ENCODE data around the gene PKMYT1. TPM values are rescaled to one million over a fixed set of nuclear protein-coding genes. Genes with fewer than 3 reads are reported as not detected.

PKMYT1 gene
- total and polyA plus RNA-seq, 9 of the 15 experiments (the other 6 are each of a cell fraction or from before 2014, with no cell fraction given), result 8.7 to 201 (median 37.8) TPM

- TF ChIP-seq, protein P1, sequence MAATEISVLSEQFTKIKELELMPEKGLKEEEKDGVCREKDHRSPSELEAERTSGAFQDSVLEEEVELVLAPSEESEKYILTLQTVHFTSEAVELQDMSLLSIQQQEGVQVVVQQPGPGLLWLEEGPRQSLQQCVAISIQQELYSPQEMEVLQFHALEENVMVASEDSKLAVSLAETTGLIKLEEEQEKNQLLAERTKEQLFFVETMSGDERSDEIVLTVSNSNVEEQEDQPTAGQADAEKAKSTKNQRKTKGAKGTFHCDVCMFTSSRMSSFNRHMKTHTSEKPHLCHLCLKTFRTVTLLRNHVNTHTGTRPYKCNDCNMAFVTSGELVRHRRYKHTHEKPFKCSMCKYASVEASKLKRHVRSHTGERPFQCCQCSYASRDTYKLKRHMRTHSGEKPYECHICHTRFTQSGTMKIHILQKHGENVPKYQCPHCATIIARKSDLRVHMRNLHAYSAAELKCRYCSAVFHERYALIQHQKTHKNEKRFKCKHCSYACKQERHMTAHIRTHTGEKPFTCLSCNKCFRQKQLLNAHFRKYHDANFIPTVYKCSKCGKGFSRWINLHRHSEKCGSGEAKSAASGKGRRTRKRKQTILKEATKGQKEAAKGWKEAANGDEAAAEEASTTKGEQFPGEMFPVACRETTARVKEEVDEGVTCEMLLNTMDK (IDR thresholded peaks at IDR 0.05; ENCODE audit: borderline replicate concordance, insufficient read depth, low read depth, low read length, poor library complexity, severe bottlenecking), result peak; percentile 66
- TF ChIP-seq CBX1 (IDR thresholded peaks at IDR 0.05; ENCODE audit: low read depth) (0 out of 2 replicates have a peak, but pooled peaks have one; percentile 10), FOXM1 (IDR thresholded peaks at IDR 0.05; ENCODE audit: low read depth) (peak; percentile 27; the same call in 1 of the 2 replicates), FOXM1 (CRISPR knock-in tag; IDR thresholded peaks at IDR 0.05; ENCODE audit: low read depth) (no peak), MYC (IDR thresholded peaks at IDR 0.05; ENCODE audit: low read depth, low read length) (peak; percentile 57), MYC (CRISPR knock-in tag; IDR thresholded peaks at IDR 0.05; ENCODE audit: borderline replicate concordance, low read depth) (no peak), RBFOX2 (IDR thresholded peaks at IDR 0.05; ENCODE audit: low read depth, low read length) (peak; percentile 68), E4F1 (CRISPR knock-in tag; IDR thresholded peaks at IDR 0.05; ENCODE audit: borderline replicate concordance) (no peak), MTA3 (IDR thresholded peaks at IDR 0.05; ENCODE audit: borderline replicate concordance) (peak; percentile 59; the same call in 1 of the 2 replicates), POLR2AphosphoS5 (IDR thresholded peaks at IDR 0.05; ENCODE audit: control insufficient read depth, insufficient read depth, low read depth, low read length) (no peak), STAG1 (CRISPR knock-in tag; IDR thresholded peaks at IDR 0.05; ENCODE audit: borderline replicate concordance) (peak; percentile 19; the same call in 1 of the 2 replicates)
- TF ChIP-seq, protein P2, sequence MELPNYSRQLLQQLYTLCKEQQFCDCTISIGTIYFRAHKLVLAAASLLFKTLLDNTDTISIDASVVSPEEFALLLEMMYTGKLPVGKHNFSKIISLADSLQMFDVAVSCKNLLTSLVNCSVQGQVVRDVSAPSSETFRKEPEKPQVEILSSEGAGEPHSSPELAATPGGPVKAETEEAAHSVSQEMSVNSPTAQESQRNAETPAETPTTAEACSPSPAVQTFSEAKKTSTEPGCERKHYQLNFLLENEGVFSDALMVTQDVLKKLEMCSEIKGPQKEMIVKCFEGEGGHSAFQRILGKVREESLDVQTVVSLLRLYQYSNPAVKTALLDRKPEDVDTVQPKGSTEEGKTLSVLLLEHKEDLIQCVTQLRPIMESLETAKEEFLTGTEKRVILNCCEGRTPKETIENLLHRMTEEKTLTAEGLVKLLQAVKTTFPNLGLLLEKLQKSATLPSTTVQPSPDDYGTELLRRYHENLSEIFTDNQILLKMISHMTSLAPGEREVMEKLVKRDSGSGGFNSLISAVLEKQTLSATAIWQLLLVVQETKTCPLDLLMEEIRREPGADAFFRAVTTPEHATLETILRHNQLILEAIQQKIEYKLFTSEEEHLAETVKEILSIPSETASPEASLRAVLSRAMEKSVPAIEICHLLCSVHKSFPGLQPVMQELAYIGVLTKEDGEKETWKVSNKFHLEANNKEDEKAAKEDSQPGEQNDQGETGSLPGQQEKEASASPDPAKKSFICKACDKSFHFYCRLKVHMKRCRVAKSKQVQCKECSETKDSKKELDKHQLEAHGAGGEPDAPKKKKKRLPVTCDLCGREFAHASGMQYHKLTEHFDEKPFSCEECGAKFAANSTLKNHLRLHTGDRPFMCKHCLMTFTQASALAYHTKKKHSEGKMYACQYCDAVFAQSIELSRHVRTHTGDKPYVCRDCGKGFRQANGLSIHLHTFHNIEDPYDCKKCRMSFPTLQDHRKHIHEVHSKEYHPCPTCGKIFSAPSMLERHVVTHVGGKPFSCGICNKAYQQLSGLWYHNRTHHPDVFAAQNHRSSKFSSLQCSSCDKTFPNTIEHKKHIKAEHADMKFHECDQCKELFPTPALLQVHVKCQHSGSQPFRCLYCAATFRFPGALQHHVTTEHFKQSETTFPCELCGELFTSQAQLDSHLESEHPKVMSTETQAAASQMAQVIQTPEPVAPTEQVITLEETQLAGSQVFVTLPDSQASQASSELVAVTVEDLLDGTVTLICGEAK (IDR thresholded peaks at IDR 0.05), result 0 out of 2 replicates have a peak, but pooled peaks have one; percentile 20
- TF ChIP-seq, protein P2 (CRISPR knock-in tag; IDR thresholded peaks at IDR 0.05), result no peak
These were observed 23.5 kb upstream of the PKMYT1 start (continued) for GRCh38 chr16:3003582-3004270.
